Endodermal cell (in vitro differentiated cells): ENCODE measurements around the gene CSRP3. TPM values are rescaled to one million over a fixed set of nuclear protein-coding genes. Genes with fewer than 3 reads are reported as not detected.

Experiments
- DNase-seq: peaks from one replicate; pipeline ENCODE4 v3.0.0-alpha.2; 2017
- H3K27ac ChIP-seq: 2 replicates; pipeline ENCODE4 v1.5.1; 2013; ENCODE audit warnings: mild to moderate bottlenecking, low read depth, low read length, moderate library complexity
- H3K27me3 ChIP-seq: 2 replicates; pipeline ENCODE4 v1.6.1; 2013; ENCODE audit warnings: mild to moderate bottlenecking, low read length, moderate library complexity; ENCODE audit not compliant: insufficient read depth, control insufficient read depth, poor library complexity, severe bottlenecking
- H3K36me3 ChIP-seq: 2 replicates; pipeline ENCODE4 v1.7.0; 2013; ENCODE audit warnings: mild to moderate bottlenecking, low read length, moderate library complexity; ENCODE audit not compliant: control insufficient read depth, insufficient read depth
- H3K4me1 ChIP-seq: one replicate; pipeline ENCODE4 v1.7.0; 2013; ENCODE audit warnings: low read length; ENCODE audit not compliant: control insufficient read depth, insufficient read depth
- H3K4me3 ChIP-seq: 2 replicates; pipeline ENCODE4 v1.5.1; 2013; ENCODE audit warnings: mild to moderate bottlenecking, low read length, moderate library complexity
- H3K9ac ChIP-seq: 2 replicates; pipeline ENCODE4 v1.6.1; 2013; ENCODE audit warnings: mild to moderate bottlenecking, low read length, moderate library complexity; ENCODE audit not compliant: poor library complexity, severe bottlenecking; ENCODE audit errors: extremely low read depth
- H3K9me3 ChIP-seq: 2 replicates; pipeline ENCODE4 v1.6.1; 2013; ENCODE audit warnings: mild to moderate bottlenecking, low read length, moderate library complexity; ENCODE audit not compliant: control insufficient read depth
- H3K27ac Mint-ChIP-seq: 2 replicates; pipeline ENCODE4 v1.8.0; 2020; ENCODE audit warnings: mixed read lengths
- H3K27me3 Mint-ChIP-seq: 2 replicates; pipeline ENCODE4 v1.8.0; 2021; ENCODE audit warnings: mild to moderate bottlenecking, mixed read lengths; ENCODE audit not compliant: insufficient read depth
- H3K36me3 Mint-ChIP-seq: 2 replicates; pipeline ENCODE4 v1.8.0; 2020; ENCODE audit warnings: low read depth, mixed read lengths
- H3K4me1 Mint-ChIP-seq: 2 replicates; pipeline ENCODE4 v1.8.0; 2020; ENCODE audit warnings: mixed read lengths
- H3K4me3 Mint-ChIP-seq: 2 replicates; pipeline ENCODE4 v1.8.0; 2020; ENCODE audit warnings: mild to moderate bottlenecking, moderate library complexity, mixed read lengths
- H3K9me3 Mint-ChIP-seq: 2 replicates; pipeline ENCODE4 v1.8.0; 2020; ENCODE audit warnings: mild to moderate bottlenecking, mixed read lengths
- WGBS, 2 experiments: methylation state at CpG; one replicate each; pipeline versions ENCODE4 v1.1.5 to v1.1.7; 2013; ENCODE audit warnings: missing lambda C conversion rate in 2 of 2, mixed read lengths in 1 of 2; ENCODE audit not compliant: insufficient coverage in 1 of 2, insufficient read length in 1 of 2; 5-methylcytosine and 5-hydroxymethylcytosine counted together
- total RNA-seq, 2 donors: library from RNA; stranded (reverse); fragmentation: NEBNext Ultra II Directional in 1 of 2; extraction: Animal tissue kit (Norgen Biotek cat#: 25700) in 1 of 2; gene quantifications; 2 replicates in 1 of 2; 3 replicates in 1 of 2; pipeline ENCODE4 v1.2.1, GENCODE V29; 2021
- TF ChIP-seq, protein P1 (sequence below): fragments of 200-600 bp; sonication (generic); conservative IDR thresholded peaks from 2 replicates; pipeline ENCODE4 v1.5.0; 2021; ENCODE audit warnings: antibody characterized with exemption, mild to moderate bottlenecking

CSRP3 gene
- total RNA-seq, 2 donors from 2014 or later = not detected

DNA sequence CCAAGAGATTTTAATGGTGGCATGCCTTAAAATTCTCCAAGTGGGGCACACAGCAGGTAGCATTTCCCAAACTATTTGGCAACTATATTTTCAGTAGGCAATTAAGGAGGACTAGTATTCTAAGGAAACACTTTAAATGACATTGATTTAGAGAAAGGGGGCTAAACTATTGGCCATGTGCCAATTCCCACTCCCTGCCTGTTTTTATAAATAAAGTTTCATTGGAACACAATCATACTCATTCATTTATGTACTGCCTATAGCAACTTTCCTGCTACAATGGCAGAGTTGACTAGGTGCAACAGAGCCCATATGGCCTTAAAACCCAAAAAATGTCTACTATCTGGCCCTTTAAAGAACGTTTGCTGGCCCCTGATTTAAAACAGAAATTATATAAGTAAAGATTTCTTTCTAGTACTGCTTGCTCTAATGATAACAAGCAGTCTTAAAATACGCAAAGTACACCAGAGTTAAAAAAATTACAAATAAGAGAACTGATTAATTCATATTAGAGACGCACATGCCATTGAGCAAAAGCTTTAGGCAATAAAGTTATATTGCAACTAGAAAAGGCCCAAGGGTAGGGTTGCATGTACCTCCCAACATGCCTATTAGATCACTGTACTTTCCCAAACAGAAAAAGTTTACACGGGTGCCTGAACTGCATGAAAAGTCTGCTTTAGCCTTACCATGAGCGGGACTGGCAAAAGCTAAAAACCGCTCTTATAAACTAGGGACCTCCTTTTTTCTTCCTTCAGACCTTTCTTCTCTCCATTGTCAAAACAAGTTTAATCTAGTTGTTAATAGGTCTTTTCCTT is 24.8 kb upstream of the CSRP3 start:
- Histone ChIP-seq H3K9ac (no peak overlapping the region), H3K27me3 (peaks cover 83% of the 10 kb centered on the region), H3K4me1 (no peaks in the 10 kb centered on the region), H3K36me3 (peaks cover 30% of the 10 kb centered on the region), H3K4me3 (no peak overlapping the region), H3K27ac (no peak overlapping the region), H3K9me3 (peaks cover 24% of the 10 kb centered on the region)
- H3K36me3 Mint-ChIP-seq = peaks cover 52% of the 10 kb centered on the region
- no peak for DNase-seq
- peaks cover 14% of the 10 kb centered on the region for H3K9me3 Mint-ChIP-seq
- 90 to 100% methylated on average over 1 to 6 of the region's 6 CpGs for WGBS, 2 experiments
- no peak overlapping the region for H3K27ac Mint-ChIP-seq
- peaks cover under 1% of the 10 kb centered on the region for H3K4me1 Mint-ChIP-seq
- TF ChIP-seq, protein P1, sequence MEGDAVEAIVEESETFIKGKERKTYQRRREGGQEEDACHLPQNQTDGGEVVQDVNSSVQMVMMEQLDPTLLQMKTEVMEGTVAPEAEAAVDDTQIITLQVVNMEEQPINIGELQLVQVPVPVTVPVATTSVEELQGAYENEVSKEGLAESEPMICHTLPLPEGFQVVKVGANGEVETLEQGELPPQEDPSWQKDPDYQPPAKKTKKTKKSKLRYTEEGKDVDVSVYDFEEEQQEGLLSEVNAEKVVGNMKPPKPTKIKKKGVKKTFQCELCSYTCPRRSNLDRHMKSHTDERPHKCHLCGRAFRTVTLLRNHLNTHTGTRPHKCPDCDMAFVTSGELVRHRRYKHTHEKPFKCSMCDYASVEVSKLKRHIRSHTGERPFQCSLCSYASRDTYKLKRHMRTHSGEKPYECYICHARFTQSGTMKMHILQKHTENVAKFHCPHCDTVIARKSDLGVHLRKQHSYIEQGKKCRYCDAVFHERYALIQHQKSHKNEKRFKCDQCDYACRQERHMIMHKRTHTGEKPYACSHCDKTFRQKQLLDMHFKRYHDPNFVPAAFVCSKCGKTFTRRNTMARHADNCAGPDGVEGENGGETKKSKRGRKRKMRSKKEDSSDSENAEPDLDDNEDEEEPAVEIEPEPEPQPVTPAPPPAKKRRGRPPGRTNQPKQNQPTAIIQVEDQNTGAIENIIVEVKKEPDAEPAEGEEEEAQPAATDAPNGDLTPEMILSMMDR = no peak
- H3K4me3 Mint-ChIP-seq = no peak overlapping the region
- peaks cover 53% of the 10 kb centered on the region for H3K27me3 Mint-ChIP-seq

DNA sequence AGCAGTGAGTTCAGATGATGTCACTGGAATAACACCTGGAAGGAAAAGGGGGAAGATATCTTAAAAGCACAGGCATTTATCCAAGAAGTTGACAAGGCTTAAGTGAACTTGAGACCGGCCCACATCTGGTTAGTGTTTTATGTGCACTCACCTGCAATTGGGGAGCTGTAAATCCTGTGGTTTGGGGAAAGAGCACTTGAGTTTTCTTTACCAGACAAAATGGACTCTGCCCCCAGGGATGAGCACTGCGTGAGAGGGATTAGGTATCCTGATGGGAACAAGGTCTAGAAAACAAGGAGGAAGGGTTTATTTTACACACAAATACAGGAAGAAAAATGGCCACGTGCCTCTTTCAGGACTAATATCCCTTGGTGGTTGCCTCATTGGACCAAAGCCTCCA is 23.8 kb upstream of the CSRP3 start:
- no peak overlapping the region for H3K4me3 ChIP-seq
- H3K36me3 ChIP-seq = peaks cover 28% of the 10 kb centered on the region
- Mint-ChIP-seq H3K9me3 (peaks cover 16% of the 10 kb centered on the region), H3K36me3 (peaks cover 48% of the 10 kb centered on the region), H3K27ac (no peak overlapping the region), H3K4me1 (peaks cover 10% of the 10 kb centered on the region), H3K27me3 (peaks cover 58% of the 10 kb centered on the region), H3K4me3 (no peak overlapping the region)
- WGBS, 2 experiments = 93 to 95% methylated on average over 3 of the region's 3 CpGs
- H3K4me1 ChIP-seq = no peaks in the 10 kb centered on the region
- no peak for DNase-seq
- no peak overlapping the region for H3K9ac ChIP-seq
- no peak overlapping the region for H3K27ac ChIP-seq
- H3K27me3 ChIP-seq = peaks cover 84% of the 10 kb centered on the region
- TF ChIP-seq, protein P1 = no peak
- H3K9me3 ChIP-seq = peaks cover 24% of the 10 kb centered on the region

DNA sequence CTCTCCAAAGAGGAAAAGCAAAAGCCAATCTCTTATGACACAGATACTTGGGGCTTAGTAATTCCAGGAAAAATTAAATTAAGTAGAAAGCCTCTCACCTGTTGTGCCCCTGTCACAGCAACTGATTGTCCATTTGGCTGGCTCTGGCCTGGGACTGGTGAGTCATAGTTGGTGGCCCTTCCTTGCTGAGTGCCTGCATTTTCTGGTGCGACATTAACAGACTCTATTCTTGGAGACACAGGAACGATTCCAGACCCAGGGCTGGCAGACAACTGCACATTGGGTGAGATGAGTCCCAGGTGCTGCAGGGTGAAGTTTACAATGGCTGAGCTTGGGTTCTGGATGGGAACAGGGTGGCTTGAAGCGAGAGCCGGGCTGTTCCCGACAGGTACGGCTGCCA is 23.3 kb upstream of the CSRP3 start:
- no peak overlapping the region for H3K4me3 Mint-ChIP-seq
- Histone ChIP-seq H3K9ac (no peak overlapping the region), H3K4me3 (no peak overlapping the region), H3K36me3 (peaks cover 28% of the 10 kb centered on the region), H3K9me3 (peaks cover 24% of the 10 kb centered on the region), H3K27ac (no peak overlapping the region), H3K4me1 (no peaks in the 10 kb centered on the region), H3K27me3 (peaks cover 84% of the 10 kb centered on the region)
- H3K27ac Mint-ChIP-seq = no peak overlapping the region
- H3K27me3 Mint-ChIP-seq = peaks cover 63% of the 10 kb centered on the region
- H3K4me1 Mint-ChIP-seq = peaks cover 10% of the 10 kb centered on the region
- peaks cover 48% of the 10 kb centered on the region for H3K36me3 Mint-ChIP-seq
- H3K9me3 Mint-ChIP-seq = peaks cover 16% of the 10 kb centered on the region
- 96 to 97% methylated on average over 6 of the region's 6 CpGs for WGBS, 2 experiments
- no peak for DNase-seq
- TF ChIP-seq, protein P1 = no peak
